H1 (cell line): Measurements from ENCODE around the gene ATP11A. TPM values are rescaled to one million over a fixed set of nuclear protein-coding genes. Genes with fewer than 3 reads are reported as not detected.

ENCODE experiments used
- CTCF ChIA-PET: fragments of 300-600 bp; sonication (Branson Sonifier 250); formaldehyde crosslinking; loops from one replicate; lab custom pipeline; 2021; ENCODE audit not compliant: partially characterized antibody; lab: Charles Lee
- POLR2A ChIA-PET: fragments of 300-600 bp; sonication (Branson Sonifier 250); formaldehyde crosslinking; loops from one replicate; lab custom pipeline; 2021; ENCODE audit warnings: inconsistent platforms; ENCODE audit not compliant: partially characterized antibody; lab: Charles Lee
- DNase-seq, 2 experiments: peaks; one replicate each; pipeline versions ENCODE4 v3.0.0 to v3.0.0-alpha.2; 2010 to 2022; ENCODE audit warnings: low spot score in 2 of 2, low read depth in 1 of 2, mixed read lengths in 1 of 2
- FAIRE-seq: peaks from 2 replicates; lab custom pipeline; 2011; peaks lifted over from hg19 to GRCh38; lab: Jason Lieb, UNC
- H2AFZ ChIP-seq: 2 replicates; pipeline ENCODE4 v1.8.1; 2012; ENCODE audit warnings: low read length, inconsistent platforms
- H2AK5ac ChIP-seq: 2 replicates; pipeline ENCODE4 v1.6.1; 2013; ENCODE audit warnings: low read depth, low read length
- H2BK120ac ChIP-seq: replicated peaks from 2 replicates; pipeline ENCODE3; 2013; ENCODE audit warnings: low read depth, low read length, inconsistent platforms
- H2BK12ac ChIP-seq: 2 replicates; pipeline ENCODE4 v1.6.1; 2013; ENCODE audit warnings: low read depth, low read length
- H2BK15ac ChIP-seq: 2 replicates; pipeline ENCODE4 v1.6.1; 2013; ENCODE audit warnings: low read length
- H2BK20ac ChIP-seq: 2 replicates; pipeline ENCODE4 v1.6.1; 2013; ENCODE audit warnings: low read length
- H2BK5ac ChIP-seq: 2 replicates; pipeline ENCODE4 v1.6.1; 2013; ENCODE audit warnings: low read depth, low read length
- H3K14ac ChIP-seq: 2 replicates; pipeline ENCODE4 v1.6.1; 2013; ENCODE audit warnings: inconsistent platforms; ENCODE audit not compliant: insufficient read length
- H3K18ac ChIP-seq: 2 replicates; pipeline ENCODE4 v1.6.1; 2013; ENCODE audit warnings: low read length; ENCODE audit errors: extremely low read depth
- H3K23ac ChIP-seq: 2 replicates; pipeline ENCODE4 v1.6.1; 2013; ENCODE audit warnings: inconsistent platforms; ENCODE audit not compliant: insufficient read length
- H3K23me2 ChIP-seq: 2 replicates; pipeline ENCODE4 v1.6.1; 2013; ENCODE audit warnings: low read depth, low read length
- H3K27ac ChIP-seq: 2 replicates; pipeline ENCODE4 v1.6.1; 2011; ENCODE audit warnings: low read depth, low read length, inconsistent platforms
- H3K27me3 ChIP-seq, 4 experiments: replicated peaks in 1 of 4; 1 replicate in 1 of 4; 2 replicates in 3 of 4; pipeline versions ENCODE4 v1.6.1 to v1.8.1; 2011 to 2013; ENCODE audit warnings: low read length in 3 of 4, mild to moderate bottlenecking in 3 of 4, inconsistent platforms in 2 of 4, mixed read lengths in 2 of 4, moderate library complexity in 1 of 4; ENCODE audit not compliant: control insufficient read depth in 3 of 4, insufficient read depth in 3 of 4; ENCODE audit errors: extremely low read depth in 1 of 4
- H3K36me3 ChIP-seq, 4 experiments: 2 replicates each; pipeline versions ENCODE4 v1.6.1 to v1.8.1; 2011 to 2013; ENCODE audit warnings: mild to moderate bottlenecking in 4 of 4, low read length in 3 of 4, moderate library complexity in 2 of 4, control low read depth in 1 of 4, inconsistent platforms in 1 of 4; ENCODE audit not compliant: insufficient read depth in 4 of 4, control insufficient read depth in 2 of 4
- H3K4ac ChIP-seq: replicated peaks from 2 replicates; pipeline ENCODE3; 2013; ENCODE audit warnings: low read length, low read depth, mixed read lengths, inconsistent platforms; ENCODE audit not compliant: insufficient read length
- H3K4me1 ChIP-seq, 4 experiments: replicated peaks in 1 of 4; 1 replicate in 1 of 4; 2 replicates in 3 of 4; pipeline versions ENCODE4 v1.6.1 to v1.8.1; 2011 to 2013; ENCODE audit warnings: low read length in 3 of 4, inconsistent platforms in 2 of 4, mixed read lengths in 1 of 4; ENCODE audit not compliant: insufficient read depth in 4 of 4, control insufficient read depth in 3 of 4
- H3K4me2 ChIP-seq, 2 experiments: 2 replicates each; pipeline versions ENCODE4 v1.6.1 to v1.8.1; 2011 to 2013; ENCODE audit warnings: low read depth in 2 of 2, low read length in 2 of 2, control low read depth in 1 of 2, inconsistent platforms in 1 of 2, mild to moderate bottlenecking in 1 of 2; ENCODE audit not compliant: insufficient read depth in 1 of 2
- H3K4me3 ChIP-seq, 4 experiments: fragments of 200-600, 300-600 bp in 1 of 4; sonication (generic), shearing (Covaris generic), sonication (Bioruptor Twin) in 1 of 4; 2 replicates each; pipeline versions ENCODE4 v1.5.1 to v1.8.1; 2011 to 2016; ENCODE audit warnings: low read length in 4 of 4, low read depth in 3 of 4, control low read depth in 2 of 4, inconsistent platforms in 2 of 4, mild to moderate bottlenecking in 2 of 4, mixed read lengths in 1 of 4, moderate library complexity in 1 of 4; ENCODE audit not compliant: insufficient read depth in 2 of 4; ENCODE audit errors: extremely low read depth in 1 of 4
- H3K56ac ChIP-seq: replicated peaks from 2 replicates; pipeline ENCODE3; 2013; ENCODE audit warnings: low read depth, mild to moderate bottlenecking, mixed read lengths, low read length, inconsistent platforms; ENCODE audit not compliant: insufficient read length
- H3K79me1 ChIP-seq: 2 replicates; pipeline ENCODE4 v1.6.1; 2013; ENCODE audit warnings: low read depth, low read length, control low read depth
- H3K79me2 ChIP-seq, 2 experiments: 2 replicates each; pipeline versions ENCODE4 v1.6.1 to v1.8.1; 2012 to 2013; ENCODE audit warnings: low read length in 2 of 2, mild to moderate bottlenecking in 2 of 2, inconsistent platforms in 1 of 2; ENCODE audit not compliant: insufficient read depth in 2 of 2, control insufficient read depth in 1 of 2
- H3K9ac ChIP-seq, 4 experiments: replicated peaks in 1 of 4; 1 replicate in 1 of 4; 2 replicates in 3 of 4; pipeline versions ENCODE4 v1.6.1 to v1.8.1; 2011 to 2013; ENCODE audit warnings: low read depth in 3 of 4, low read length in 3 of 4, control low read depth in 2 of 4, mild to moderate bottlenecking in 2 of 4, moderate library complexity in 2 of 4, inconsistent platforms in 1 of 4; ENCODE audit errors: extremely low read depth in 1 of 4
- H3K9me3 ChIP-seq, 2 experiments: 2 replicates each; pipeline versions ENCODE4 v1.6.1 to v1.8.1; 2012 to 2013; ENCODE audit warnings: mild to moderate bottlenecking in 2 of 2, moderate library complexity in 2 of 2, control low read depth in 1 of 2, inconsistent platforms in 1 of 2, low read depth in 1 of 2, low read length in 1 of 2, mixed read lengths in 1 of 2; ENCODE audit not compliant: insufficient read depth in 2 of 2
- H4K20me1 ChIP-seq, 2 experiments: replicated peaks in 1 of 2; 2 replicates each; pipeline versions ENCODE3 to v1.8.1; 2011 to 2013; ENCODE audit warnings: inconsistent platforms in 2 of 2, low read length in 2 of 2, mild to moderate bottlenecking in 1 of 2; ENCODE audit not compliant: insufficient read depth in 2 of 2, control insufficient read depth in 1 of 2
- H4K5ac ChIP-seq: 2 replicates; pipeline ENCODE4 v1.6.1; 2013; ENCODE audit warnings: low read length, low read depth, mixed read lengths, inconsistent platforms; ENCODE audit not compliant: insufficient read length
- H4K8ac ChIP-seq: 2 replicates; pipeline ENCODE4 v1.8.0; 2013; ENCODE audit warnings: mild to moderate bottlenecking, moderate library complexity, low read length, inconsistent platforms; ENCODE audit not compliant: insufficient read depth; ENCODE audit errors: extremely low read depth
- H4K91ac ChIP-seq: replicated peaks from 2 replicates; pipeline ENCODE3; 2013; ENCODE audit warnings: low read length, mixed read lengths, inconsistent platforms; ENCODE audit not compliant: insufficient read length
- CREB1 ChIP-seq: IDR thresholded peaks from 2 replicates; pipeline ENCODE4 v1.6.1; 2012; ENCODE audit warnings: inconsistent platforms
- CTBP2 ChIP-seq: IDR thresholded peaks from 2 replicates; pipeline ENCODE4 v1.7.0; 2011; ENCODE audit warnings: borderline replicate concordance, mild to moderate bottlenecking, moderate library complexity, mixed read lengths, low read length; ENCODE audit not compliant: insufficient read depth, insufficient read length
- GTF2F1 ChIP-seq: IDR thresholded peaks from 2 replicates; pipeline ENCODE4 v1.6.1; 2012; ENCODE audit warnings: low read depth, low read length, improper control_type of control experiment, borderline replicate concordance
- HDAC6 ChIP-seq: IDR thresholded peaks from one replicate; pipeline ENCODE4 v1.7.1; 2012; ENCODE audit warnings: low read depth, mild to moderate bottlenecking, inconsistent platforms, low read length, moderate library complexity
- POLR2AphosphoS5 ChIP-seq: IDR thresholded peaks from 2 replicates; pipeline ENCODE4 v1.6.1; 2011; ENCODE audit warnings: low read depth, low read length
- RAD21 ChIP-seq, 2 experiments: IDR thresholded peaks in 1 of 2; conservative IDR thresholded peaks in 1 of 2; 2 replicates each; pipeline ENCODE4 v1.6.1; 2011; ENCODE audit warnings: low read depth in 2 of 2, low read length in 2 of 2, improper control_type of control experiment in 1 of 2, inconsistent platforms in 1 of 2, mild to moderate bottlenecking in 1 of 2, moderate library complexity in 1 of 2
- SAP30 ChIP-seq: fragments of 300-600 bp; sonication (generic); IDR thresholded peaks from 2 replicates; pipeline ENCODE4 v1.7.1; 2012; ENCODE audit warnings: low read length, moderate library complexity, mild to moderate bottlenecking, inconsistent platforms; ENCODE audit not compliant: insufficient read depth, insufficient replicate concordance
- SP1 ChIP-seq: IDR thresholded peaks from 2 replicates; pipeline ENCODE4 v1.6.1; 2011; ENCODE audit warnings: low read depth, low read length
- SP4 ChIP-seq: IDR thresholded peaks from 2 replicates; pipeline ENCODE4 v1.6.1; 2012; ENCODE audit warnings: low read length, inconsistent platforms
- TAF7 ChIP-seq: optimal IDR thresholded peaks from 2 replicates; pipeline ENCODE3; 2011; ENCODE audit warnings: low read depth, mild to moderate bottlenecking, inconsistent platforms, low read length, moderate library complexity, borderline replicate concordance
- YY1 ChIP-seq: IDR thresholded peaks from 2 replicates; pipeline ENCODE4 v1.6.1; 2011; ENCODE audit warnings: low read depth, mild to moderate bottlenecking, low read length
- WGBS, 2 experiments: shearing (Covaris generic) in 1 of 2; methylation state at CpG; one replicate each; pipeline versions ENCODE4 v1.1.6 to v1.1.7; 2013 to 2015; ENCODE audit warnings: low lambda C conversion rate in 2 of 2, mixed read lengths in 2 of 2, inconsistent platforms in 1 of 2, low coverage in 1 of 2, missing lambda C conversion rate in 1 of 2; ENCODE audit not compliant: insufficient replicate concordance in 2 of 2, insufficient coverage in 1 of 2, insufficient read length in 1 of 2; ENCODE audit errors: extremely low coverage in 1 of 2, missing lambda C conversion rate in 1 of 2; 5-methylcytosine and 5-hydroxymethylcytosine counted together
- polyA plus RNA-seq, 7 experiments: library from polyadenylated mRNA; depleted of rRNA in 3 of 7; stranded (reverse) in 5 of 7; unstranded in 2 of 7; fragments of >200 nt in 5 of 7; fragments of 200-250 nt in 2 of 7; gene quantifications; 1 replicate in 5 of 7; 2 replicates in 1 of 7; 4 replicates in 1 of 7; pipeline versions ENCODE4 v1.2.1 to v1.2.3, GENCODE V29; 2011 to 2013; ENCODE audit warnings: missing spikeins in 2 of 7, mixed read lengths in 2 of 7
- total RNA-seq: library from RNA; stranded (reverse); fragmentation: NEBNext Ultra II Directional; extraction: Animal tissue kit (Norgen Biotek cat#: 25700); gene quantifications from 2 replicates; pipeline ENCODE4 v1.2.1, GENCODE V29; 2021

The ATP11A gene
- total and polyA plus RNA-seq, 2 of the 8 experiments (the other 6 are each of a cell fraction or from before 2014, with no cell fraction given) = 28.8 to 72.9 TPM

- peaks cover 7 to 49% (median 42%) of the 10 kb centered on the region in 4 experiments for H3K4me1 ChIP-seq
- POLR2A ChIA-PET = interaction anchor here (1.2 to 3.5 kb wide), 2 partner anchors 10 to 60 kb away, joined by 3 to 44 read pairs; no protein-coding TSS in a partner anchor
- no peak overlapping the region for H3K27ac ChIP-seq
- peak overlapping the region; percentile 19 for H4K91ac ChIP-seq
- 82% methylated on average over 26 of the region's 29 CpGs; no CpG with 5 or more reads in 1 of the 2 experiments for WGBS, 2 experiments
- no peaks in the 10 kb centered on the region for H3K36me3 ChIP-seq
- CTCF ChIA-PET = interaction anchor here (0.8 to 1.6 kb wide), 4 partner anchors 10 to 132 kb away, joined by 3 read pairs; no protein-coding TSS in a partner anchor
- peaks cover 0 to 12% of the 10 kb centered on the region in 2 experiments for H4K20me1 ChIP-seq
- no peak overlapping the region for H2BK120ac ChIP-seq
- FAIRE-seq = no peak
- H2AFZ ChIP-seq = no peak overlapping the region
- peak overlapping the region; percentile 27; the same call in 1 of the 2 replicates for H2BK12ac ChIP-seq
- H3K23me2 ChIP-seq = peaks cover 5% of the 10 kb centered on the region; the same call in 1 of the 2 replicates
- H3K9ac ChIP-seq = no peak overlapping the region
- peak overlapping the region; percentile 97; the same call in 1 of the 2 replicates for H2BK15ac ChIP-seq
- DNase-seq = no peak
- no peak overlapping the region for H4K5ac ChIP-seq
- no peak overlapping the region for H2BK20ac ChIP-seq
- H3K56ac ChIP-seq = no peak overlapping the region
- H3K4me3 ChIP-seq = peak overlapping the region in 2 of 4 experiments; percentile 14 to 71; a peak in 4 of 8 replicates
- H3K9me3 ChIP-seq = no peaks in the 10 kb centered on the region
- peak overlapping the region; percentile 58 to 94; a peak in 3 of 4 replicates for H3K4me2 ChIP-seq
- H3K27me3 ChIP-seq = peaks cover 0 to 10% (median 6%) of the 10 kb centered on the region in 4 experiments; a peak in 5 of 7 replicates
- H3K18ac ChIP-seq = peak overlapping the region; percentile 68
- no peak overlapping the region for H2AK5ac ChIP-seq
- H3K23ac ChIP-seq = no peak overlapping the region
- no peak overlapping the region for H4K8ac ChIP-seq
- H2BK5ac ChIP-seq = peak overlapping the region; percentile 52; the same call in 1 of the 2 replicates
- peaks cover 0 to 3% of the 10 kb centered on the region in 2 experiments; a peak in 1 of 4 replicates for H3K79me2 ChIP-seq
- H3K4ac ChIP-seq = no peak overlapping the region
- H3K79me1 ChIP-seq = peaks cover 2% of the 10 kb centered on the region; the same call in 1 of the 2 replicates
- no peak overlapping the region for H3K14ac ChIP-seq
- TF ChIP-seq GTF2F1 (no peak), SP4 (no peak), HDAC6 (no peak), SP1 (no peak), CTBP2 (no peak), TAF7 (no peak), YY1 (no peak), POLR2AphosphoS5 (no peak), RAD21 (IDR thresholded peaks at IDR 0.05 in 1 of 2, conservative IDR thresholded peaks at IDR 0.05 in 1 of 2; ENCODE audit: low read depth in 2 of 2, low read length in 2 of 2) (no peak), CREB1 (no peak), SAP30 (no peak)
Measured at GRCh38 chr13:112895521-112896465, 206.0 kb downstream of the ATP11A start.
